HG03025 (cell line): Measurements from ENCODE around the gene VAMP8.
"Not testable (repeated sequence)": the region's sequence is repeated elsewhere in the genome, so short reads cannot be mapped to it uniquely, and the experiment has no call there.

Experiments
- ATAC-seq: cut with Tn5 transposase; IDR thresholded peaks from one replicate; pipeline ENCODE4 v1.9.1; 2021; ENCODE audit warnings: mild to moderate bottlenecking, moderate library complexity; ENCODE audit not compliant: unreplicated experiment, low FRiP score

VAMP8 gene

GRCh38 chr2:85547089-85547858, 30.1 kb upstream of the VAMP8 start:
- ATAC-seq, result no peak

DNA sequence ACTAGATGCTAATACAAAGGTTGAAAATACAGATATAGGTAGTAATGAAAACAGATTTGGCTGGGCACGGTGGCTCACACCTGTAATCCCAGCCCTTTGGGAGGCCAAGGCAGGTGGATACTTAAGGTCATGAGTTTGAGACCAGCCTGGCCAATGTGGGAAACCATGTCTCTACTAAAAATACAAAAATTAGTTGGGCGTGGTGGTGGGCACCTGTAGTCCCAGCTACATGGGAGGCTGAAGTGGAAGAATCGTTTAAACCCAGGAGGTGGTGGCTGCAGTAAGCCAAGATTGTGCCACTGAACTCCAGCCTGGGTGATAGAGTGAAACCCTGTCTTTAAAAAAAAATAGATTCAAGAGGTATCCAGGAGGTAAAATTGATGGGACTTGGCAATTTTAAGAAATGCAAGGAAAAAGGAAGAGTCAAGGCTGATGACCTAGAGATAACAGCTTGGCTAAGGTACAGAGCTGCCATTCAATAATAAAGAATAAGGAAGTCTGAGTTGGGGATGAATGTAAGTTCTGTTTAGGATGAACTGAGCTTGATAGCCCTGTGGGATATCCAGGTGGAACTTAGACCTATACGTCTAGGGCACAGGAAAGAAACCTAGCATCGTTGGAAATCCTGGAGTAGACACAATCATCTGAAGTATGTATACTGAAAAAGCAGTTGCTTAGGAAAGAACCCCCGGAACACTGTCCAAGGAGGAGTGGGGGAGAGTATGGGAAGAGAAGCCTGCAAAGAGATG, 29.4 kb upstream of the VAMP8 start:
- ATAC-seq, result no peak

- ATAC-seq, result no peak
Measured at GRCh38 chr2:85548608-85548900, 28.8 kb upstream of the VAMP8 start.

DNA sequence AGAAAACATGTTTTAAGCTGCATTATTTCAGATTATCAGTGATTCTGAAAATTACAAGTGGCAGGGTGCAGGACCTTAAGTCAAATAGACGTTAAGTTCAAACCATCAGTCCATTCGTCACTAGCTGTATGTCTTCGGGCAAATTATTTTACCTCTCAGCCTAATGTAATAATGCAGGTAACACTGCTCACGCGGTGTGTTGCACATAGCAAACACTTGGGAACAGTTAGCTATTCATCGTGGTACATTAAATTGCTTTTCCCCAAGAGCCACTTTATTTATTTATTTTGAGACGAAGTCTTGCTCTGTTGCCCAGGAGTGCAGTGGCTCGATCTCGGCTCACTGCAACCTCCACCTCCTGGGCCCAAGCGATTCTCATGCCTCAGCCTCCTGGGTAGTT, 28.3 kb upstream of the VAMP8 start:
- ATAC-seq, result no peak

GRCh38 chr2:85549826-85550225, 27.6 kb upstream of the VAMP8 start:
- ATAC-seq, result no peak

DNA sequence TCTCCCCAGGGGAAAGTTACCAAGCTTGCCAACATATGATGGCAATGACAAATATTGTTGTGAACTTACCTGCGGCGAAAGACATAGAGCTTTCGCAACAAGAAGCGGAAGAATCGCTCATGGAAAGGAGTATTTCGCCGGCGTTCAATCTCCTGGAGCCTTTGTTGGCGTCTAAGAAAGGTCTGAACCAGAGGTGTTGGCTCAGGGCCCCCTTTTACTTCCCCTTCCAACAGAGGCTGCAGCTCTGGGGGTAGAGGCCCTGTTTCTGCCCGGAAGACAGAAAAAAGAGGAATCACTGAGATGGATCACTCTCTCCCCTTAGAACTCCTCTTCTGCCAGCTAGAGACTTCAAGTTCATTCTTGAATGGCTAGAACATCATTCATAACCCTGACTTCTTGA, 26.9 kb upstream of the VAMP8 start:
- ATAC-seq, result no peak

DNA sequence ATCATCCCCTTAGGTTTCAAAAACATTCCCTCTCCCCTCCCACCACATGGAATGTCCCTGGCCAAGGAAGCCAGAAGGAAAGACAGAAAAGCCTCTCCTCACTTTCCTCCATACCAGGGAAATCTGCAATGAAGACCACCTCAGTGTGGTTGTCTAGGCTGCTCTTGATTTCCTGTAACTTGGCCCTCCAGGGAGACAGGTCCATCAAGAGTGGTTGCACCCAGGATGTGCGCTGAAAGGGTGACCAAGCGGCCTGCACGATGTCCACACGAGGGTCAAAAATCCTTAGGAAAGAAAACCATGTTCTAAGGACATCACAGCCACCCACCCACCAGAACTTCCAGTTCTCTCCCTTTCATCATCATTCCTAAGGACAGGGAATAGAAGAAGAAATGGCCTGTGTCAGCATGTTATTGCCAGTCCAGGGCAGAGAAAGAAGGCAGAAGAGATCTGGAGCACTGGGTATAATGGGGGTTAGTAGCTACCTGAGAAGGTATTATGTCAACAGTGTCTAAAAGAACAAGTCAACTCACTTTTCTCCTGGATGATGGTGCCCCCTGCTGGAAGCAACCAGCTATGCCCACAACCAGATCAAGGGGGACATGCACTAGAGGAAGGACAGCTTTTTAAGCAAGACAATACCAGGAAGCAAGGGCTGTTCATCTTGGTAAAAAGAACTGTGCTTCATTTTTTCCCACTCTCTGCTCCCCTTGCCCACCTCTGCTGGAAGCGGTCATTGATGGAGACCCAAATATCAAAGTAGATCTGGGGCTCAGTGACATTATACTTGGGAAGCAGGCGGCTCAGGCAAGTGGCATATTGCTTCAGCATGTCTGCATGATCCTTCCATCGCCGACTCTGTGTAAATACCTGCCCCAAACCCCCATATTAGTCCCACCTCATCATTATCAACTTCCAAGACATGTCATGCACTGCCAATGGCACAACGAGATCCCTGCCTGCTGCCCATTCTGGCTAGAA, 25.4 kb upstream of the VAMP8 start:
- ATAC-seq, result no peak

DNA sequence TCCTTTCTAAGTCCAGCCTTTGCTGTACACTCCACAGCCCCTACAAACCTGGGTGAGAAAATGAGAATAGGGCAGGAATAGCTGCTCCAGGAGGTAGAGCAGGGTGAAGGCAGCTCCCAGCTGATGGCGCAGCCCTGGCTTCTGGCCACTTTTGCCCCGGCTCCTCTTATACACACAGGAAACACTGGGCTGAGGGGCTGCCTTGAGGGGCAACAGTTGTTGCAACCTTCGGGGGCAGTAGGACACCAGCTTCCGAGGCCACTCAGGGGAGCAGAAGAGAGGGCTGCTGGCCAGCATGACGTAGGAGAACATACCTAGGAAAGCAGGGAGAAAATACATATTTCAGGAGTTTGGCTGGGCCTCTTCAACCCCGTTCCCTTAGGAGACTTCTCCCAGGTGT, 24.2 kb upstream of the VAMP8 start:
- no peak for ATAC-seq

- no peak for ATAC-seq
Measured at GRCh38 chr2:85554980-85555612, 22.3 kb upstream of the VAMP8 start.

DNA sequence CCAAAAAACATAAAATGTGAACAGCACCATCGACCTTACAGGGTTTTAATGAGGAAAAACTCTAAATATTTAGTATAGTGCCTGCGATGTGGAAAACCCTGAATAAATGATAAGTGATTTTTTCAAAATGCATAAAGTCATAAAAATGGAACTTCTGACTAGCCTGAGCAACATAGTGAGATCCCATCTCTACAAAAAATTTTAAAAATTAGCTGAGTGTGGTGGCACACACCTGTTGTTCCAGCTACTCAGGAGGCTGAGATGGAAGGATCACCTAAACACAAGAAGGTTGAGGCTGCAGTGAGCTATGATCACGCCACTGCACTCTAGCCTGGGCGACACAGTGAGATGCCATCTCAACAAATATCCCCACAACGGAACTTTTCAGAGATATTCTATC, 20.3 kb upstream of the VAMP8 start:
- ATAC-seq, result no peak

DNA sequence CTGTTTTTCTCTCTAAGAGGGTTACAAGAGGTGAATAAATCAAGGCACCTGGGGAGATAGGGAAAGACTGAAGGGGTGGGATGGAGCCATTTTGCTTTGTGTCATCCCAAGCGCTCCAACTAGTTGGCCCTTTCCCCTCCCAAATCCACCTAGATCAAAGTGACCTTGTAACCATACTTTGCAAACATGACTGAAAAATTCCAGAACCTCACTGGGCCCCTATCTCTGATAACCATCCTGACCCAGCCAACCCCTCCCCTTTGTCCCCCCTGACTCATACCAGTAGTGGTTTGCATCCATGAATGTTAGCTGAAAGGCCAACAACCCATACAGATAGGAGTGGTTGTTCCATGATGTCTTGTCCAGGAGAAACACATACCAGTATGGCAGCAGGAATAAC, 19.2 kb upstream of the VAMP8 start:
- ATAC-seq, result no peak

DNA sequence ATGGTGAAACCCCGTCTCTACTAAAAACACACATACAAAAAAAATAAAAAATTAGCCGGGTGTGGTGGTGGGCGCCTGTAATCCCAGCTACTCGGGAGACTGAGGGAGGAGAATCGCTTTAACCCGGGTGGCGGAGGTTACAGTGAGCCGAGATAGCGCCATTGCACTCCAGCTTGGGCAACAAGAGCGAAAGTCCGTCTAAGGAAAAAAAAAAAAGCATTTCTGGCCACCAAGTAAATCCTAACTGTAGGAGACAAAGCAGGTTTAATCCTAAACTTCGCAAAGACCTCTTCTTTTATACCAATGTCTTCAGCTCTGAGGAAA, 17.0 kb upstream of the VAMP8 start:
- not testable (repeated sequence) for ATAC-seq

GRCh38 chr2:85560812-85561279, 16.5 kb upstream of the VAMP8 start:
- peak; percentile 7 for ATAC-seq

GRCh38 chr2:85561280-85562212, 15.8 kb upstream of the VAMP8 start, which contains the start of gene GGCX:
TSS of gene GGCX (minus strand) at chr2:85561493. CDS start at chr2:85561428, 65 bp downstream.
- peak; percentile 84 for ATAC-seq

DNA sequence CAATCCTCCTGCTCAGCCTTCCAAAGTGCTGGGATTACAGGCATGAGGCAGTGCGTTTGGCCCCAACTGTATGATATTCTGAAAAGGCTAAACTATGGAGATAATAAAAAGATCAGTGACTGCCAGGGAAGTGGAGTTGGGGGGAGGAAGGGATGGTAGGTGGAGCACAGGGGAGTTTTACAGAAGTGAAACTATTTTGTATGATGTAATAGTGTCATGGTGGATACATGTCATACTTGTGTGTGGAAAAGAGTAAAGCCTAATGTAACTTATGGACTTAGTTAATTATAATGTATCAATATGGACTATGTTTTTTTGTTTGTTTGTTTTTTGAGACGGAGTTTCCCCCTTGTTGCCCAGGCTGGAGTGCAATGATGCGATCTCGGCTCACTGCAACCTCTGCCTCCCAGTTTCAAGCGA, 13.2 kb upstream of the VAMP8 start:
- no peak for ATAC-seq

- ATAC-seq, result no peak
Measured at GRCh38 chr2:85566265-85566664, 11.1 kb upstream of the VAMP8 start.

- no peak for ATAC-seq
Measured at GRCh38 chr2:85575739-85576138, 1.6 kb upstream of the VAMP8 start.

DNA sequence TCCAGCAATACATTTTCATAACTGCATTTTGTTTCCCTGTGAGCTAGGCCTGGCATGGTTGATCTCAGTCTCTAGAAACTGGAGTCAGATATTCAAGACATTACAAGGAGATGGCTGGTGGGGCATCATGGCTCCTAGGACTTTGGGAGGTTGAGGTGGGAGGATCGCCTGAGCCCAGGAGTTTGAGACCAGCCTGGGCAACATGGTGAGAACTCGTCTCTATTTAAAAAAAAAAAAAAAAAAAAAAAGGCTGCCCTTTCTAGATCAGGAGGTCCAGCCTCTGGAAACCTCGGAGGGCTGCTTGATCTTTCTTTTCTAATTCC, 362 bp upstream of the VAMP8 start:
- ATAC-seq, result no peak
